Suprapubic skin (tissue), 3 donors: Measurements from ENCODE around the gene RAD23B.

Source experiments
- CTCF ChIP-seq, 2 donors: fragments of 200-600 bp in 1 of 2; fragments of 450-650 bp in 1 of 2; sonication (generic) in 1 of 2; IDR thresholded peaks; one replicate each; pipeline ENCODE4 v1.5.1; 2016 to 2019; ENCODE audit warnings: antibody characterized with exemption in 2 of 2, mild to moderate bottlenecking in 1 of 2, moderate library complexity in 1 of 2
- POLR2A ChIP-seq, 2 donors: fragments of 450-650 bp; IDR thresholded peaks; one replicate each; pipeline ENCODE4 v1.6.1; 2017; ENCODE audit warnings: antibody characterized with exemption in 2 of 2, mild to moderate bottlenecking in 2 of 2, moderate library complexity in 2 of 2

- TF ChIP-seq CTCF (IDR thresholded peaks at IDR 0.05) (no peak), POLR2A (IDR thresholded peaks at IDR 0.05) (no peak)
Measured at GRCh38 chr9:107358986-107359385, 75.9 kb downstream of the RAD23B start.
